Non-pigmented ciliary epithelial cell (primary cell): Measurements from ENCODE around the gene UTP11.

Experiments
- DNase-seq: peaks from one replicate; pipeline ENCODE4 v3.0.0-alpha.2; 2010; ENCODE audit warnings: low read depth

The UTP11 gene

DNA sequence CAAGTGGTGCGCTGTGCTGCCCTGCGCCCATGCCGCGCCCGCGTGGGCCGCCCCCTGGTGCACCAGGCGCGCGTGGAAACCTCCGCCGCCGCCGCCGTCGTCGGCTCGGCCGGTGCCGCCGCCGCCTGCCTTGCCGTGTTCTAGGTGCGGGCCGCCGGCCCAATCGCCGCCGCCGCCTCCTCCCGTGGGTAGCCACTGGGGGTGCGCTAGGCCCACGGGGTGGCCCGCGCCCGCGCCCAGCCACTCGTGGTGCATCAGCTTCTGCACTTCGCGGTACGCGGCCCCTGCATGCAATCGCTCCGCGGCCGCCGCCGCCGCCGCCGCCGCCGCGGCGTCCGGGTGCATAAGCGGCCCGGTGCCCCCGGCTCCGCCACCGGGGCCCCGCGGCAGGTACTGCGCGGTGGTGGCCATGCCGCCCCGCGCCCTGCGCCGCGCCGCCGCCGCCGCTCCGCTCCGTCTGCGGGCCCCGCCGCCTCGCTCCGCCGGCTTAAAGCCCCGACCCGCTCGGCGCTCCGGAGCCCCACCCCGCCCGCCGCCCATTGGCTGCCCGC lies 33.9 kb downstream of the UTP11 start, which contains the start of gene POU3F1:
Gene POU3F1, minus strand, starts transcription at position 461 of the 551 bp plus-strand sequence. Its CDS starts 50 bp downstream, at position 411.
- DNase-seq = no peak

DNA sequence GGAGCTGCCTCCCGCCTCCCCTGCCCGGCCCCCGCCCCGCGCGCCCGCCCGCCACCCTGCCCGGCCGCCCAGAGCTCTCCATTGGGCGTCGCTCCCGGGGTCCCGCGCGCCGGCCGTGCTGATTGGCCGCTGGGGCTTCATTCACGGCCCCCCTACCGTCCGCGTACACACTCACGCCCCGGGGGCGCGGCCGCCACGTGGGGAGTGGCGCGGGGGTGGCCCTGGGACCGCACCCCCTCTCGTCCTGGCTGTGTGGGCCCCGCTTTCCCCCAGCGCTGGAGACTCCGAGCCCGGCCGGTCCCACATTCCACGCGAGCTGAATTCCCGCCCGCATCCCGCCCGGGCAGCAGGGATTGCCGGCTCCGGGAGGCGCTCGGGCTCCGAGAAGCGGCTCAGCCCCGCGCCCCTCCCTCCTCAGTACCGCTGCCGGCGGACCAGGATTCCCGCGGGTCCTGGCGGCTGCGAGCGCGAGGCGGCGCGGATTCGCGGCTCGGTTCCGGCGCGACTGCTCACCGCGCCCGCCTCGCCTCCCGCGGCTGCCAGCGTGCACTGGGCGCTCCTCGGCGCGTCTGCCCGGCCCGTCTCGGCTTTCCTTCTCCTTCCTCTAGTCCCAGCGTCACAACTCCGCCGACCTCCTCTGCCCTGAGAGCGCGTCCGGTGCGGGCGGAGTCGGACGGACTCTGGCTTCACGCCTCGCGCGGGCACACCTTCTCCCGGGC lies 34.5 kb downstream of the UTP11 start:
- no peak for DNase-seq

DNA sequence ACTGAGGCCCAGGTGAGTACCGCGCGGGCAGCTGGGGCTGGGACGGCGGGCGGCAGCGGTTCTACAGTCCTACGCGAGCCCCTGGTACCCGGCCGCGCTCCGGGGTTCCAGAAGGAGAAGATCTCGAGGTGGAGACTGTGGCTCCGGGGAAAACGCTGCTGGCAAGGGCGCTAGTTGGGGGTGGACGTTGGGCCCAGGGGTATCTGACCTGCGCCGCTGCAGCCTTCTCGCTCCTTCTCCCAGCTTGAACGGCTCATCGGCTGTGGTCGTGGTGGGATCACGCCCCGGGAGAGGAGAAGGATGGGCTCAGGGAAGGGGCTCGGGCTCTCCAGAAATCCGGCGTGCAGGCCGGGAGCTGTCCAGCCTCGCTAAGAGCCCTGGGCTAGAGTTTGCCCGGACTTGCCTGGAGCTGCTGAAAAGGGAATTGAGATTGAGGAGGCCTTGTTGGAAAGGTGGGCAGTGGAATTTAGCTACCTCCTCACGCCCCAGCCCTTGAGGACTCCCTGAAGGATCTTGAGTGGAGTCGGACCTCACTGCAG lies 35.1 kb downstream of the UTP11 start:
- DNase-seq = no peak

DNA sequence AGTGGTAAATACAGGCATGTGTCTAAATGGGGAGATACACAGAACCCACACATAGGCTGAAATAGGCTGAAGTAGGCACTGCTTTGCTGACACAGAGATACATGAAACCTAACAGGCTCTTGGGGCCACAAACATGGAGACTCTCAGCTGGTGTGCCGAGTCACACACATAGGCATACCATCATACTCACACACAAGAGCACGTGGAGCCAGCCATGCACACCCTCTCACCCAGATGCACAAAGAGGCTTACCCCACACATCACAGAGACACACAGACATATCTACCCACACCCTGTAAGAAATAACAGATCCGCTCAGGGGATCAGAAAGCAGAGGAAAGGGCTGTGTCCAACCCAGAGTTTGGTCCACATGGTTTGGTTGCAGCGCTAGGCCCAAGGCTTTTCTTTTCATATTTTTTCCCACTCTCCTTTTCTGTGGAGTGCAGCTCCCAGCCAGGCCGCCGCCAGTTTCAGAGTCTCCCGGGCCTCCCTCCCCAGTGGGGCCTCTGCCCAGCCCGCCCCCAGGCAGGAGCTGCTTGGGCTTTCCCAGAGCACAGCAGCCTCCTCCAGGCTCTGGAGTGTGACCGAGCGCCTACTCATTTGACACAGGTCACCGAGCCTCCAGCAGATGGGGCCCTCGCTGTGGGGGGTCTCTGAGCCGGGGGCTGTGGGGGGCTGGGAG lies 38.0 kb downstream of the UTP11 start:
- DNase-seq = no peak

DNA sequence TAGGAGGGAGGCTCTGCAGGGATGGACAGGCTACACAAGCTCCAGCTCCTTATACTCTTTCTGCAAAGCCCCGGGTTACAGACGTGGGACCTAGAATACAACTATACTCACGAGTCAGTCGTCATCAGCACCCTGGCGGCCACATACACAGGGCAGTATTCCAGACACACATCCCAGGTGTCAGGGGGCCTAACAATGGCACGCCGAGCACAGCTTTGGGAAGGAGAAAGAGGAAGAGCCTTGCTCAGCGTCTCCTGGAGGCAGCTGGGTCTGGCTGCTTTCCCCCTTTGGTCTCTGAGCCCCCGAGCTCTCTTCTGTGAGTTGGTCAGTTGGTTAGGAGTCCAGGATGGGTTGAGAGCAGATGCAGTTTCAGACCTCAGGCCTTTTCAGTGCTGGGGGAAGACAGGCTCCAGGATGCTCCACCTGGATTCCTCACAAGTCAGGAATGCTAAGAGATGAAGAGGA lies 38.6 kb downstream of the UTP11 start:
- DNase-seq = no peak

DNA sequence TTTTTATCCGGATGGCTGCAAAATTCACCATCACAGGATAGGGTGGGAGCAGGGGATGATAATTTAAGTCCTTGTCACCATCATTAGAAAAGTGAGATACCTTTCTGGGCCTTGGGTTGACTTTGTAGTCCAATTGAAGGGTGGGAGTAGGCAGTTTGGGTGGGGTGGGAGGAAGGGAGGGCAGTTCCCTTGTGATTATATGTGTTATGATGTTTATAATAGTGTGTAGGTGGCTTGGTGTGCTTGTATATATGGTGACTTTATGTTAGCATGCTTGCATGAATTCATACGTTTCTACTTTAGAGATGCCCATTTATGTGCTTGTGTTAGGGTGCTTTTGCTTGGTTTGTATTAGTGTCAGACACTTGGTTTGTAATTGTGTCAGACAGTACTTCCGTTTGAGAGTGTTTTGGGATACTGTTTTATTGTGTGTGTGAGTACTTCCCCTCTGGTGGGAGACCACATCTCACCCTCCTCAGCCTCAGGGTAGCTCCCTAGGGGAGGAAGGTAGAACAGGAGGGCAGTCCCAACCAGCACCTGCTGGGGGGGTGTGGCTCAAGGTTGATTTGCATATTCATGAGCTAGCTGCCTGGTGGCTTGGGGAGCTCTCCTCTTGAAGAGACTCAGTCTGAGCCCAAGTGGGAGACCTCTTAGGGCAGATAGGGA lies 40.3 kb downstream of the UTP11 start:
- DNase-seq = no peak

DNA sequence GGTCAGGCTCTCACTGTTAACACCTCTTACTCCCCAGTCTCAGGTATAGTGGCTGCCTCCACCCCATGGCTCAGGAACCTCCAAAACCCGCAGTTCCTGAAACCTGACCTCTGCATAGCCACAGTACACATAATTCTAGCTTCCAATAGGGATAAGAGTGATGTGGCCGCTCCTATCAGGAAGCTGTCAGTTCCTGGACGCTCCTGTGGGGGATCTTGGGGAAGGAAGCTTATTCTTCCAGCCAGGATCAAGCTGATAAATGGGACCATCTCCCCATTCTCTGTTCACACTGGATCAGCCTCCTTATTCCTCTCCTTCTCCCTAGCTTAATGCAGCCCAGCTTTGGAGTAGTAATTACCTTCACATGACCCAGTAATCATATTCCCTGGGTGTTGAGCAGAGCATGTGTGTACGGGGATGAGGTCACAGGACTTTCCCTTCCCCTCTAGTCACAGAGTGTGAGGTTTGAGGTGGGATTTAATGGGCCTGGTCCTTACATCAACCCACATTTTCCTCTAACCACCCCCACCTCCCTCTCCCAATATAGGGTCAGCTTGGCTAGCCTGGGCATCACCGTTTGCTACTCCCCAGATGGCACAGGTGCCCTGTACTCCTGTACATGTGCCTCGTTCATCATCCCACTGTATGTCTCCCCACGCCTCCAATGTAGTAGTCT lies 41.0 kb downstream of the UTP11 start:
- DNase-seq = no peak

DNA sequence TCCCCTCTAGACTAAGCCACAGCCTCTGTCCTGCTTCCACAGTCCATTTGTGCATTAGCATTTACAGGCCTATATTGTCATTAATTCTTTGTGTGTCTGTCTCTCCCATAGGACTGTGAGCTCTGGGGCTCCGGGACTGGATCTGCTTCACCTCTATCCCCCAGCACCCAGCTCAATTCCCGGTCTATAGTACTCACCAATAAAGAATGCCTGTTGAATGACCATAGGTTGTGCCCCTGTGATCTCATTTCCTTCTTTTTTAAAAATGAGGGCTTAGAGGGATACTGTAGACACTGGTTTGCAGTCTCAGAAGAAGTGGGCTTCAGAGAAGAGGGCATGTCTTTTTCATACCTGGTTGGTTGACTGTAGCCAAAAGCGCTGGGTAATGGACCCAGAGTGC lies 42.9 kb downstream of the UTP11 start:
- DNase-seq = no peak

DNA sequence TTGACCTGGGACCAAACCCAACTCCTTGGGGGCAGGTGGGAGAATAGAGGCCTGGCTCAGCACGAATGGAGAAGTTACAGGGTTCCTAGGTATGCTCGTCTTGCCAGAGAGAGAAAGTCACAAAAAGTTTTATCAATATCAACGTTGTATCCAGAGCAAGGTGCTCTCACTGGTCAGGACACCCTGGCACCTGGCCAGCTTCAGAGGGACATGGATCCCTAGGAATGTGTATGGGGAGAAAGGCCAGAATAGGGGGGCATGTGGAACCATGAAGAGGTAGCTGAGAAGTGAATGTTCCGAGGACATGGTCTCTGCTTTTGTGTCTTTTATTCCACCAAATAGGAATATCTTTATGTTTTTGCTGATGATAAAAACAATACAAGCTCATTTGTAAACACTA lies 43.4 kb downstream of the UTP11 start:
- no peak for DNase-seq

DNA sequence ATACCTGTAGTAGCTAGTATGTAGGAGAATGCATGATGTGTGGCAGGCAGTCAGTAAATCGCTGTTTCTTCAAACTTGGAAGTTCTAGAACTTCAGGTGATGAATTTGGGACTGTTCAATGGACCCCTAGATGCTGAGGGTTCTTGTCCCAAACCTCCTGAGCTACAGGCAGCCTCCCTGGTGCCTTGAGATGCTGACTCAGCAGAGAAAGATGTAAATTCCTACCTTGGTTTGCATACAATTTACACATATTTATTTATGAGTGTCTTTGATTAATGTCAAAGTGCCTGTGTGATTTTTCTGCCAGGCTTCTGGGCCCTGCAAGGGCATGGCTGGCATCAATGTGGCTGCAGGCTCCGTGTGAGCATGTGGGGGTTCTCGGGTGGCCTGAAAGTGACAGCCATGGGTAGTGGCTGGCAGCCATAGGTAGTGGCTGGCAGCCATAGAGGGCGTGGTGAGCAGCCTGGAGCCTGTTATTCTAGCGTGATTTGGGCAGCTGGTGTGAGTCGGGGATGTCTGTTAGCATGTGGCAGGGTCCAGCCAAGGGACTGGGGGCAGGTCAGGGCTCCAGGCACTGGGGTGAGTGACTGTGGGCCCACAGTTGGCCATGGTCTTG lies 47.2 kb downstream of the UTP11 start:
- DNase-seq = no peak

DNA sequence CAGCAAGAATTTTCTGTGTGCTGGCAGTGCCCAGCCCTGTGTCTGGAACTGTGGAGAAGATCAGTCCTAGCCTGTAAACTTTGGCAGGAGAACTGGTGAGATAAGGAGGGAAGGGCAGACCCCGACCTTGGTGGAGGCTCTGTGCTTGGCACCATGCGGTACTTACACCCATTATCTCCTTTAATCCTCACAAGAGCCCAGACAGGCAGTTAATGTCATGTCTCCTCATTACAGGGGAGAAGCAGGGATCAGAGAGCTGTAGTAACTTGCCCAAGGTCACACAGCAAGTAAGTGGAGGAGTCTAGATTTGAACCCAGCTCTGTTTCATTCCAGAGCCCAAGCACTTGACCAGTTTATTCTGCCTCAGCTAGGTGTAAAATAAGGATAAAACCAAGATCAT lies 48.0 kb downstream of the UTP11 start:
- no peak for DNase-seq

DNA sequence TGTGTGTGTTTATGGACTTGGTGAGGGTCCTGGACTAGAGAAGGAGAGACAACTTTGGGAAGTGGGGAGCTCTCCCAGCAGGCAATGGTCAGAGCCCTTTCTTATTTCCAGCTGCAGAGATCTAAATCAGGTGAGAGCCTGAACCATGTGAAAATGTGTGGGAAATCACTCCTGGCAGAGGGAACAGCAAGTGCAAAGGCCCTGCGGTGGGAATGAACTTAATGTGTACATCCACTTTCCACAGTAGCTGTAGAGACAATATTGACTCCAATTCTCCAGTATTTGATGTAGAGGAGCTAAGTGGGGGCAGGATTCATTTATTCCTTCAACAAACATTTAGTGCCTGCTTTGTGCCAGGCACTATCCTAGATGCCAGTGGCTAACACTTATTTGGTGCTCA lies 48.8 kb downstream of the UTP11 start:
- no peak for DNase-seq

DNA sequence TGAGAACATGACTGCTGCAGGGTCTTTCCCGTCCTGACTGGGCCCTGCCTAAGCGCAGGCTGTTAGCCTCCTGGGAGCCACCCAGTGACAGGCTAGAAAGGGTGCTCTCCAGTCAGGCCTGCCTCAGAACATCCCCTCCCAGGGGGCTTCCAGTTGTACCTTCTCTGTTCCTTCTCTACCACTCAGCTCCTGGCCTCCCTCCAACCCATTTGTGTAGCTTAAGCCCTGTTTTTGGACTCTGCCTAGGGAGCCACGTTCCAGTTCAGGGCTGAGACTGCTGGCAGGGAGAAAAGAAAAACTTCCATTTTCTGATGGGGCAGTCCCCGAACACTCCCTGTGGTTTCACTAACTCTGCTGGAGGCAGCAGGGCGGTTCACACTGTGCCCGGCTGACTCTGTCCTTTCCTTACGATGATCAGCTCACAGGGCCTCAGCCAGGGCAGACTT lies 49.4 kb downstream of the UTP11 start:
- no peak for DNase-seq

DNA sequence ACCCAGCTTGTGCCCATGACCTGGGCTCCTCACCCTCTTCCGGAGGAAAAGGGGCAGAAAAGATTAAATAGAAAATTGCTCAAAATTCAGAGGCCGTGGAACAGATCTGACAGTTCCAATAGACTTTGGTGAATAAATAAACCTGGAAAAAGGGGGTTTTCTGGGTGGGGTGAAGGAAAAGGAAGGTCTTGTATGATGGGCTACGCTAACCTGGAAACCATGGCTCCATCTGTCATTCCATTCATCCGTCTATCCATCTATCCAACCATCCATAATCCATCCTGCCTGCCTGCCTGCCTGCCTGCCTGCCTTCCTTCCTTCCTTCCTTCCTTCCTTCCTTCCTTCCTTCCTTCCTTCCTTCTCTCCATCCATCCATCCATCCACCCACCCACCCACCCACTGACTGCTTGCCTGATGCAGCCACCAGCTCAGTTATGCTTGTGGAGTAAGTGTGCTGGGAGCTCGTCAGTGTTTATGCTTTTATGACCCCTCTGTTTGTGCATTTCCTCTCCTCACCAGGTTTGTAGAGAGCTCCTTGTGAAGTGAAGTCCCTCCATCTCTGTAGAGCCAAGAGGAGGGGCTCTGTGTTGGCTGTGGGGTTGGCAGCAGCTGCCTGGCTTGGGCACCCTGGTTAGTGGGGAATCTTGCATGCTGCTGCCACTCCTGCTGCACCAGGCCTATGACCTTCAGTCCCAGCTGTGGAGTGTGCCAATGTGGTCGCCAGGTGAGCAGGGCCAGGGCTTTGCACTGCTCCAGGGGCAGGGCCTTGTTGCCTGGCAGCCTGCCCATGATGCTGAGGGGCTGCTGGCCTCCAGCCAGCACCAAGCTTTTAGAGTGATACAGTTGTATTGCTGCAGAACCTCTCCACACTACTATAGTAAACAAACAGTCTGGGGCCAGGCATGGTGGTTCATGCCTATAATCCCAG lies 50.1 kb downstream of the UTP11 start:
- no peak for DNase-seq

DNA sequence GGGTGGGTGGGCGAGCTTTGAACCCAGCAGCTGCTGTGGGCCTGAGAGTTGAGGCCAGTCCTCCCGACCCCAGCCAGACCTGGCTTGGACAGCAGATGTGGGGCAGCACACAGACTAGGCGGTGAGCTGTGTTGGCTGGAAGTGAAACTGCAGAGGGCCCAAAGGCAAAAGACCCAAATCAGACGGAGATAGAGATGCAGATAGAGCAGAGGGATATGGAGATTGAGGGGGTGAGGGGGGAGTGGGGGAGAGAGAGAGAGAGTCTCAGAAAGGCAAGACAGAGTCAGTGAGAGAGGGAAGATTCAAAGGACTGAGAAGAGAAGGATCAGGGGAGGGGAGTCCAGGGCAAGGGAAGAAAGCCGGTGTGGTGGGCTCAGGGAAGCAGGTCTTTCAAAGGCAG lies 51.1 kb downstream of the UTP11 start:
- DNase-seq = no peak

DNA sequence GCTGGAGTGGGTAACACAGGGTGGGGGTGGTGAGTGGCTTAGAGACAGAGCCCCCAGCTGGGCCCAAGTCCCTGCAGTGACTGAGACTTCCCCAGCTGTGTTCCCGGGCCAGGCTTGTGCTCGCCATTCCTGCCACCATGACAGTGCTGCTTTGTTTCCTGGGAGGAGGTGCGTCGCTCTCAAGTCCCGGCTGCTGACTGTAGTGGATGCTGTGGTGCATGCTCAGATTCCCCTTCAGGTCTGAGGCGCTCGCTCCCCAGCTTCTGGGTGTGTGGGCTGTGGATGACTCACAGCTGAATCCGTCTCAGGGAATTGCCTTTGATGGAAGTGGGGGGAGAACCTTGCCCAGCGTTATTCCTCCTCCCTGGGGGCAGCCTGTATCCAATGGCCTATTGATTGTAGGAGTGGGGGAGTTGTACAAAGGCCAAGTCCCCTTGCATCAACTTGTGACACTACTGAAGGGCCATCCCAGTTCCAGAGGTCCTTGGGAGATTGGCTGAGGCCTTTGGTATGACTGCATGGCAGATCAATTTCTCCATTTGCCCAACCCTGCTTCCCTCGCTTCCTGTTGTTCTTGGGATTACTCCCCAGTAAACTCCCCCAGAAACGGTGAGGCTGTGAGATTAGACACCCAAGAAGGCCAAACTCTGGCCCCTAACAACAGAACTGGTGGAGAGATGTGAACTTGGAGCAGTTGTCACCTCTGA lies 51.8 kb downstream of the UTP11 start:
- peak; percentile 69 for DNase-seq

DNA sequence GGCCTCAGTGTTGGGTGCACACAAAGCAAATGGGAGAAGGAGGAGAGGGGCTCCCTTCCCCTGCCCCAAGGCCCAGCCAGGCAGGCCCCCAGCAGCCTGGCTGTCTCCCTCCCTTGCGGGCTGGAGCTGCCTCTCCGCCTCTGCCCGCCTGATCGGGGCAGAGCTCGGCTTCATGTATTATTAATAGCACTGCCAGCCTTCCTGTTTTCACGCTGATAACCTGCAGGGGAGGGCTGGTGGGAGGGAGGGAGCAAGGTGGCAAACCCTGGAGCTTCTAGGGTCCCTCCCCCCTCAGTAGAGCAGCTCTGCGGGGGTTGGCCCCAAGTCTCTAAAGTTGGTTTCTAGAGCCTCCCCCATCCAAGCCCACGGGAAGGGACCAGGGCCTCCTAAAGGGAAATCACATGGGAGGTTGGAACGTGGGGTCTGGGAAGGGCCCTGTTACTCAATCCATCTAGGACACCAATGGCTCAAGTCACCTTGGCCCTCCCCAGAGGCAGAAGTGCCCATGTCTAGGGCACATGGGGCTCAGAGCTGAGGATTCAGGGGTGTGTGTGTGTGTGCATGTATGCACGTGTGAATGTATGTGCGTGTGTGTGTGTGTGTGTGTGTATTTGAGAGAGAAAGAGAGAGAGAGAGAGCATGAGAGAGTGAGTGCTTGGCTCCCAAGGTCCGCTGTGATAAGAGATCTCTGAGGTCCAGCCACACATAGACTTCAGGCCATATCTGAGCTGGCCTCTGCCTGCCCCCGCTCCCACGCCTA lies 55.9 kb downstream of the UTP11 start:
- no peak for DNase-seq

DNA sequence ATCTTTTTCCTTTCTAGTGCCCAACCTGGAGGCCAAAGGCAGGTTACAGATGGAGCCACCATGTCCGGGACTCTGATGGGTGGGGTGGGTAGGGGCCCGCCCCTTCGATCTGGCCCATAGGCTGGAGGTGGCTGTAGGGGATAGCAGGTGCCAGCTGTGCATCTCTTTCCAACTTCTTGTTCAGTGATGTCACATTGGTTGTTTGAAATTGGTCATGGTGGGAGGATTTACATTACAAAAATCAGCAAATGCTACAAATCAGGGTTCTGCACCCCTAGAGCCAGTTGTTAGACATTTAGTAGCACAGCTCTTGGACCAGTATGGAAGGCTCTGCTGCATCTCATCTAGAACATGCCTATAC lies 56.4 kb downstream of the UTP11 start:
- DNase-seq = no peak
